ENCODE data around the gene TAF10. TPM values are rescaled to one million over a fixed set of nuclear protein-coding genes. Genes with fewer than 3 reads are reported as not detected.

The TAF10 gene
- total and polyA plus RNA-seq, 9 donors: 40.0 to 183 (median 76.8) TPM

DNA sequence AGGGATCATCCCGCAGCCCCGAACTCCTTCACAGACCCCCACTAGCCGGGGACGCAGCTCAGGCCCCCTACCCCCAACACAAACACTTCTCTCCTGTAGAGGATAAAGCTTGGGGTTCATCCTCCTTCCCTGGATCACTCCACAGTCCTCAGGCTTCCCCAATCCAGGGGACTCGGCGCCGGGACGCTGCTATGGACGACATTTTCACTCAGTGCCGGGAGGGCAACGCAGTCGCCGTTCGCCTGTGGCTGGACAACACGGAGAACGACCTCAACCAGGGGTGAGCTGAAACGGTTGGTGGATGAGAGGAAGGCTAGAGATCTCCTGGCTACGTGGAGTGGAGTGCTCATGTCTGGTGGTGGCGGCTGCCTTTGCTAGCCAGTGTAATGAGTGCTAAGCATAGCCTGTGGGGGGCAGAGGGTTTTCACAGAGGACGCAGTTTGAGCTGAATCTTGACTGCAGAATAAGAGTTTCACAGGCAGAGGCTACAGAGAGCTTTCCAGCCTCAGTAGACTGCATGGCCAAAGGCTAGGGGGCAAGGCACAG lies 7.9 kb downstream of the TAF10 start:
- 1% methylated on average over 20 of the region's 20 CpGs for WGBS, 3 donors
- peak; percentile 34 to 61 (median 54) for DNase-seq
- TF ChIP-seq EP300 (IDR thresholded peaks at IDR 0.05) (no peak), POLR2A (IDR thresholded peaks at IDR 0.05) (no peak)
- TF ChIP-seq, protein P1, sequence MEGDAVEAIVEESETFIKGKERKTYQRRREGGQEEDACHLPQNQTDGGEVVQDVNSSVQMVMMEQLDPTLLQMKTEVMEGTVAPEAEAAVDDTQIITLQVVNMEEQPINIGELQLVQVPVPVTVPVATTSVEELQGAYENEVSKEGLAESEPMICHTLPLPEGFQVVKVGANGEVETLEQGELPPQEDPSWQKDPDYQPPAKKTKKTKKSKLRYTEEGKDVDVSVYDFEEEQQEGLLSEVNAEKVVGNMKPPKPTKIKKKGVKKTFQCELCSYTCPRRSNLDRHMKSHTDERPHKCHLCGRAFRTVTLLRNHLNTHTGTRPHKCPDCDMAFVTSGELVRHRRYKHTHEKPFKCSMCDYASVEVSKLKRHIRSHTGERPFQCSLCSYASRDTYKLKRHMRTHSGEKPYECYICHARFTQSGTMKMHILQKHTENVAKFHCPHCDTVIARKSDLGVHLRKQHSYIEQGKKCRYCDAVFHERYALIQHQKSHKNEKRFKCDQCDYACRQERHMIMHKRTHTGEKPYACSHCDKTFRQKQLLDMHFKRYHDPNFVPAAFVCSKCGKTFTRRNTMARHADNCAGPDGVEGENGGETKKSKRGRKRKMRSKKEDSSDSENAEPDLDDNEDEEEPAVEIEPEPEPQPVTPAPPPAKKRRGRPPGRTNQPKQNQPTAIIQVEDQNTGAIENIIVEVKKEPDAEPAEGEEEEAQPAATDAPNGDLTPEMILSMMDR (IDR thresholded peaks at IDR 0.05): no peak
- H3K4me3 ChIP-seq: peak overlapping the region; percentile 96
- intact Hi-C loops (cut with DNase I): loop anchor here (5.0 to 10.0 kb wide), 3 partner anchors 78 to 129 kb away; partner anchors contain the start of genes MRPL17 (in 4 of the 4) and TRIM3 (in 1 of the 4)
- no peaks in the 10 kb centered on the region for H3K9me3 ChIP-seq
- no peaks in the 10 kb centered on the region for H3K27me3 ChIP-seq
- peak overlapping the region; percentile 82 to 83 for H3K27ac ChIP-seq
- H3K4me1 ChIP-seq (ENCODE audit: insufficient read depth): peaks cover 19% of the 10 kb centered on the region
- H3K36me3 ChIP-seq: no peaks in the 10 kb centered on the region

- intact Hi-C loops (cut with DNase I): loop anchor here (5.0 to 10.0 kb wide), 3 partner anchors 79 to 129 kb away; partner anchors contain the start of genes MRPL17 (in 4 of the 4) and TRIM3 (in 1 of the 4)
- H3K4me1 ChIP-seq (ENCODE audit: insufficient read depth): peaks cover 19% of the 10 kb centered on the region
- no peaks in the 10 kb centered on the region for H3K36me3 ChIP-seq
- TF ChIP-seq EP300 (IDR thresholded peaks at IDR 0.05) (no peak), POLR2A (IDR thresholded peaks at IDR 0.05) (peak; percentile 85)
- TF ChIP-seq, protein P1 (IDR thresholded peaks at IDR 0.05): peak in 2 of 3 donors; percentile 47 to 56
- peak within 1 kb of the TSS; percentile 96 for H3K4me3 ChIP-seq
- H3K27ac ChIP-seq: peak within 1 kb of the TSS; percentile 82 to 83
- no peaks in the 10 kb centered on the region for H3K9me3 ChIP-seq
- DNase-seq: peak; percentile 88 to 93 (median 90)
- no peaks in the 10 kb centered on the region for H3K27me3 ChIP-seq
- WGBS, 3 donors: 0% methylated on average over 66 to 72 of the region's 72 CpGs
Measured at GRCh38 chr11:6603287-6604080, 8.5 kb downstream of the TAF10 start, which contains the start of the genes ILK and RRP8. Gene ILK, plus strand, starts transcription at chr11:6603774. Its CDS starts 498 bp downstream, at chr11:6604272. Gene RRP8, minus strand, starts transcription at chr11:6603616. Its CDS starts 114 bp downstream, at chr11:6603502.

DNA sequence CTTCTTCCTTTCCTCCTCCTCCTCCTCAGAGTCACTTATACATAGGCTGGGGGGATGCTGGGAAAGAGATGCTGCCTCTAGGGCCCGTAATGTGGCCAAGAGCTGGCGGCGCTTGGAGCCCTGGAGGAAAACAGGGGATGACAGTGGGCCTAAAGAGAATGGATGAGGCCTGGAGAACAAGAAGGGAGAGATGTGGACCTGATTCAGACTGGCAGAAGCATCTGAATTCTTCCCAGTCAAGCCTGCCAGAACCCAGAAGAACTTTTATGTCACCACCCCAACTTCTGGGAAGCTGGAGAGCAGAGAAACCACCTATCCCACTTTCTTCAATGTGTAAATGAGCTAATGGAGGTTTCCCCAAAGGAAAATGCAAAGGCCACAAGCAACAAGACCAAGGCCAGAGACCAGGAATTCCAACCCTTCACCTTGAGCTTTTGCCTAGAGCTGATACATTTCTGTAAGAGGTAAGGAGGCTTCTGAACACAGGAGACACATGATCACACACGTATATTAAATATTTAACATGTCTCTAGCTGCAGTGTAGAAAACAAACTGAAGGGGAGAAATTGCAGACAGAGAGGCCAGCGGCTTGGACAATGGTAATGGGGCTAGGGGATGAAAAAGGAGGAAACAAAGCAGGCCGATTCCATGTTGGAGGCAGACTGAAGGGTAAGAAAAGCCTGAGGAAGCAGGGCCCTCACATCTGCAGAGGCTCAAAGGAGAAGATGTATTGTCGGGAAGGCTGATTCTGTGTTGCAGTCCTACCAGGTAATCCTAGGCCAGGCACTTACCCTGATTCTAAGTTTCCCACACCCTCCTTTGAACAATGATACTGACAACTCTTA lies 9.7 kb downstream of the TAF10 start:
- no peak overlapping the region for H3K27ac ChIP-seq
- H3K4me3 ChIP-seq: peak overlapping the region; percentile 96
- TF ChIP-seq EP300 (IDR thresholded peaks at IDR 0.05) (no peak), POLR2A (IDR thresholded peaks at IDR 0.05) (no peak)
- TF ChIP-seq, protein P1 (IDR thresholded peaks at IDR 0.05): no peak
- WGBS, 3 donors: 46 to 52% (median 49%) methylated on average over 7 of the region's 7 CpGs
- H3K27me3 ChIP-seq: no peaks in the 10 kb centered on the region
- H3K36me3 ChIP-seq: no peaks in the 10 kb centered on the region
- no peaks in the 10 kb centered on the region for H3K9me3 ChIP-seq
- peak in 1 of 5 donors; percentile 5 for DNase-seq
- peaks cover 18% of the 10 kb centered on the region for H3K4me1 ChIP-seq (ENCODE audit: insufficient read depth)
- intact Hi-C loops (cut with DNase I): loop anchor here (5.0 to 10.0 kb wide), 3 partner anchors 80 to 128 kb away; partner anchors contain the start of genes MRPL17 (in 4 of the 4) and TRIM3 (in 1 of the 4)

- TF ChIP-seq POLR2A (IDR thresholded peaks at IDR 0.05) (no peak), EP300 (IDR thresholded peaks at IDR 0.05) (no peak)
- TF ChIP-seq, protein P1 (IDR thresholded peaks at IDR 0.05): no peak
- 93 to 98% (median 95%) methylated on average over 13 of the region's 13 CpGs for WGBS, 3 donors
- no peaks in the 10 kb centered on the region for H3K9me3 ChIP-seq
- no peak overlapping the region for H3K27ac ChIP-seq
- H3K4me1 ChIP-seq (ENCODE audit: insufficient read depth): peaks cover 12% of the 10 kb centered on the region
- intact Hi-C loops (cut with DNase I): loop anchor here (5.0 to 10.0 kb wide), 3 partner anchors 81 to 126 kb away; partner anchors contain the start of genes MRPL17 (in 4 of the 4) and TRIM3 (in 1 of the 4)
- no peaks in the 10 kb centered on the region for H3K36me3 ChIP-seq
- no peak for DNase-seq
- H3K4me3 ChIP-seq: no peak overlapping the region
- H3K27me3 ChIP-seq: no peaks in the 10 kb centered on the region
Measured at GRCh38 chr11:6601041-6601461, 11.0 kb downstream of the TAF10 start.
